NCI-H226 (cell line): ENCODE measurements around the gene LAYN.
A peak's percentile ranks its signal among the peaks of the same experiment; 100 is the strongest.

ENCODE experiments used
- DNase-seq: peaks from one replicate; pipeline ENCODE4 v3.0.0-alpha.2; 2015

The LAYN gene

DNA sequence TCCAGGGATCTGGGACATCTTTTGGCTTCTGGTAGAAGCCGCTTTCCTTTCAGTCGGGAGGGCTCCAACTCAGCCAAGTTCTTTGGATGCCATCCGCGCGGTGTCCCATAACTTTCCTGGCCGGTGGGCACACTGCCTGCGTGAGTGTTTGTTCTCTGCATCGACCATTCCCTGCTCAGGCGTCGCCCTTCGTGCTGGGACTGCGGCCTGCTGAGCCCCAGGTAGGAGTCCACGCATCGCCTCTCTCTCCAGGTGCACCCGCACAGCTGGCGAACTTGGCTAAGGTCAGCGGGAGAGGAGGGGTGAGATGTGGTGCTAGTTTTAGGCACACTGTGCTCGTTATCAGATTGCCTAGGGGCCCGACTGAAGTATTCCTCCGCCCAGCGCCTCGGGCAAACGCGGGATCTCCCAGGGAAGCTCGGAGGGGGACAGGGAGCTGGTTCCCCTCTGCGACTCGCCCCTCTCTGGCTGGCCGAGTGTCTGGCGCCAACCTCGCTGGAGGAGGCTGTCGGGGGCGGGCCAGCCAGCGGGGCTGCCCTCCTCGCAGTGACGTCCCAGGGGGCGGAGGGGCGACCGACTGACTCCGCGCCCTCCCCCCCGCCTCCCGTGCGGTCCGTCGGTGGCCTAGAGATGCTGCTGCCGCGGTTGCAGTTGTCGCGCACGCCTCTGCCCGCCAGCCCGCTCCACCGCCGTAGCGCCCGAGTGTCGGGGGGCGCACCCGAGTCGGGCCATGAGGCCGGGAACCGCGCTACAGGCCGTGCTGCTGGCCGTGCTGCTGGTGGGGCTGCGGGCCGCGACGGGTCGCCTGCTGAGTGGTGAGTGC is at the start of gene LAYN:
Gene LAYN (plus strand): TSS at position 607 of the 823 bp plus-strand sequence. CDS start 124 bp downstream, at position 731.
- DNase-seq, result peak; percentile 40

GRCh38 chr11:111494040-111494439 is 46.5 kb upstream of the LAYN start:
- no peak for DNase-seq

DNA sequence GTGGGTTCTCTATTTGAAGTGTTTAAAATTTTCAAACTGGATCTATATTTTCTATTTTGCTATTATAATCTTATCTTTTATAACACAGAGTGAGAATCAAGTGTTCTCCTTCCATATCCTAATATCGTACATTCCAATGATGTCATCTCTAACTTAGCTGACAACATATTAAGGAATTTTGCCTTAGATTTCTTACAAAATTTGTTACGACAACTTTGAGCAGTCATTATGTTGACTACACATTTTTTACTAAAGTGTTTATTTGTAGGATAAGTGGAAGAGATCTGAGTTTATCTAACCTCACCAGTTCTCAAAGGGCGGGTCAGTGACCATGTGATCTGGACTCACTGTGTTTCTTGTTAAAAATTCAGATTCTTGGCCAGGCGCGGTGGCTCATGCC is 41.0 kb upstream of the LAYN start:
- peak; percentile 32 for DNase-seq

GRCh38 chr11:111500481-111500880 is 40.0 kb upstream of the LAYN start:
- DNase-seq, result no peak

DNA sequence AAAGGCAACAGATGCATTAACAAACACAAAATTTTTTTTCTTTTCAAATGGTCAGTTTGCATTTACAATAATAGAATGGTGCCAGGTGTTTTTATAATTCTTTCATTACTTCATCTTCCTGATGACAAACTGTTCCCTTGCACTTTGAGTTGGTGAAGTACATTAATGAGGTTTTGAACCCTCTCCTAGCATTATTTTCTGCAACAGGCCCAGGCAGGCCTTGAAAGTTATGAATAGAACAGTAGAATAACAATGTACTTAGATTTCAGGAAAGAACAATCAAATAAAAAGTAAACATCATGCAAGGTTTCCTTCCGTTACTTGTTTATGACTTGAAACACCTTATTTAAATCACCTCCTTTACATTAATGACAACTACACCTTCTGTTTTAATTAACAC is 37.9 kb upstream of the LAYN start:
- no peak for DNase-seq

- DNase-seq, result no peak
Observed at GRCh38 chr11:111510311-111510710, 30.2 kb upstream of the LAYN start.

GRCh38 chr11:111512296-111513239 is 28.0 kb upstream of the LAYN start, which contains the start of gene BTG4:
TSS of gene BTG4 (minus strand) at chr11:111512386. CDS start at chr11:111498776, 13,610 bp downstream.
- no peak for DNase-seq

GRCh38 chr11:111513240-111513605 is 27.3 kb upstream of the LAYN start:
- no peak for DNase-seq

GRCh38 chr11:111514216-111515031 is 26.1 kb upstream of the LAYN start, which contains the start of gene HOATZ:
TSS of gene HOATZ (plus strand) at chr11:111514778. CDS start at chr11:111514785, 7 bp downstream.
- DNase-seq, result no peak

- no peak for DNase-seq
Observed at GRCh38 chr11:111515591-111515990, 24.9 kb upstream of the LAYN start.

DNA sequence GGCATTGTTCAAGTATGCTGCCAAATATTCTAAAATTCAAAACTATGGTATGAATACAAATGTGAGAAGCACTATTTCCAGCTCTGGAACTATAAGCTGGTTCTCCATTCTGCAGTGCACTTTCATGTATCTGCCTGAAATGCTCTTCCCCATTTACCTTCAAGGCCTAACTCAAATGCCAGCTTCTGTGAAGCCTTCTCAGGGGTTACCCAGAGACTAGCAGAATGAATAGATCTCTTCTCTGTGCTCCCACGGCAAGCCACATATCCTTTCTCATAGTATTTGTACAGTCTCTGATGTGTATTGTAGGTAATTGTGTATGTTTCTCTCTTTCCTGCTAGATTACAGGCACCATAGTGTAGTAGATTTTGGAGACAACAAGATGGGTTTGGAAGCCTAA is 21.9 kb upstream of the LAYN start:
- DNase-seq, result no peak

DNA sequence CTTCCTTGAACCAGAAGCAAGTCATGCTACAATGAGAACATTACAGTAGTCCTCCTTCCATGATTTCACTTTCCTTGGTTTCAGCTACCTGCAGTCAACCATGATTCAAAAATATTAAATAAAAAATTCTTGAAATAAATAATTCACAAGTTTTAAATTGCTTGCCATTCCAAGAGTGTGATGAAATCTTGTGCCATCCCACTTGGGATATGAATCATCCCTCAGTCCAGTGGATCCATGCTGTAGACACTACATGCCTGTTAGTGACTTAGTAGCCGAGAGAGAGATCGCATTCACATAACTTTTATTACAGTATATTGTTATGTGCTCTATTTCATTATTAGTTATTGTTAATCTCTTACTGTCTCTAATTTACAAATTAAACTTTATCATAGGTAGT is 20.0 kb upstream of the LAYN start:
- peak; percentile 48 for DNase-seq

GRCh38 chr11:111521135-111521534 is 19.4 kb upstream of the LAYN start:
- peak; percentile 33 for DNase-seq

DNA sequence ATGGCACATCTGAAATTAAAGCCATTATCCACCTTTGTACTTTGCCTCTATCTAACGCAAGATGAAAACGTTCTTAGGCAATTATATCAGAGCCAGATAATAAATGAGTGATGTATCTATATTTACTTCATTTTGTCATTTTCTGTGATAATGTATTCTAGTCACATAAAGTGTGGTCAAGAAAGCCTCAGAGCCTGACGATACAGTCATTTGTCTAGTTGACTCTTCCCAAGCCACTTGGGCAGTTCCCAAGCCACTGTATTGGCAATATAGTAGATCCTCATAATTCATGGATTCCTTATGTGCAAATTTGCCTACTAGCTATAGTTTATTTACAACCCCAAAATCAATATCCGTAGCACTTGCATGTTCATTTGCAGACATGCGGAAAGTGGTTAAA is 18.1 kb upstream of the LAYN start:
- DNase-seq, result no peak

- DNase-seq, result no peak
Observed at GRCh38 chr11:111523343-111523742, 17.2 kb upstream of the LAYN start.

- DNase-seq, result no peak
Observed at GRCh38 chr11:111524056-111524455, 16.5 kb upstream of the LAYN start.

DNA sequence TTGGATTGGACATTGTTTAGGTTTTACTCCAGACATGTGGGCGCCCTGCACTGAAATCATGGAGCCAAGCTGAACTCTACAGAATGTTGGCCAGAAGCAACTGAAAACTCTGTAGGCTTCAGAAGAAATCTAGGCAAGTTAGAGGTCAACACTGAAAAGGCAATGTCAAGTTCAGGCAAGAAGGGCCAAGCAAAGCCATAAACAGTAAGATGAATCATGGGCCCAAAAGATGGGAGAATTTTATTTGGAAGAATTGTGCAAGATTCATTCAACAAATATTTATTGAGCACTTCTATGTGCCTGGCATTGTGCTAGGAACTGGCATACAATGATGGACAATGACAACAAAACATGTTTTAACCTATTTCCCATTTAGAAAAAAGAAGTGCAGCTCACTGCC is 15.1 kb upstream of the LAYN start:
- no peak for DNase-seq

DNA sequence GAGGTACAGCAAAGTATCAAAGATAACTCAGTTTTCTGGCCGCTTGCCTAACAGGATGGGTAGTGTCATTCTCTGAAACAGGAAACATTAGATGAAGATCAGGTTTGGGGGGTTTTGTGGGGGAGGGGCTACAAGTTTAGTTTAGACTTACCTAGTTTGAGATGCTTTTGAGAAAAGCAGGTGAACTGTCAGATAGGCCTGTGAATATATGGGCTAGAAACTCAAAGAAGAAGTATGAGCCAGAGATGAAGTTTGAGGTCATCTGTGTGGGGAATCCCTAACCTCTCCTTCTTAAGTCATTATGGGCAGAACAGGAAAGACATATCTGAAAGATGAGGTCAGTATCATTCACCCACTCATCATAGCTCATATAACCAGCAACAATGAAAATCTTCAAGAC is 14.0 kb upstream of the LAYN start:
- peak; percentile 82 for DNase-seq

DNA sequence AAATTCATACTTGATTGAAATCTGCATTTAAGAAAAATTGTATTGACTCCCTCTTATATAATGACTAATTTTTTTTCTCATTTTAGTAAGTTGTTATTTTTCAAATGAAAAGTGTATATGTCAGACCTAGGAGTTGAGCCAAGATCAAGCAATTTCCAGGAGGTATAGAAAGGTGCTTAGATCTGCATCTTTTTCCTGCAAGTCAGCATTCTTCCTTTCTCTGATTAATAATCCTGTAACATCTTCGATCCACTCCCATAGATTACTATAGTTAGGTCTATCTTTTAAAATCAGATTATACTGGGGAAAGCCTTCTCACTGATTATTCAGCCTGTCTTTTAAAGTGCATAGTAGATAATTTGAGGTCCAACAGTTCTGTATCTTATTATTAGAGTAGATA is 13.2 kb upstream of the LAYN start:
- DNase-seq, result no peak

DNA sequence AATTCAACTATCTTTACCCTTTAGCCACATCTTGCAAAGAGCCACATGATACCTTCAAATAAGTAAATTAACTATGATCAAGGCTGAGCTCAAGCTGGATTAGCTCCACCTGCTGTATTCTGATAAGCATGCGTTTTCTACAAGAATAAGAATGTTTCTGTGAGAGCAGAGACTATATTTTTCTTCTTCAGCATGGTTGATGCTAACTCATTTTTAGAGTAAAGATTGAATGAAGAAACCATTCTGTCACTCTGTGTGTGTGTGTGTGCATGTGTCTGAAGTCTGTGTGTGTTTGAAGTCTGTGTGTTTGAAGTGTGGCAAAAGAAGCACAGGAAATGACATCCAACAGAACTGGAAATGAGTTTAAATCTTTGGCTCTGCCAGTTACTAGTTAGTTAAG is 12.0 kb upstream of the LAYN start:
- DNase-seq, result peak; percentile 44

- DNase-seq, result peak; percentile 89
Observed at GRCh38 chr11:111530091-111530490, 10.4 kb upstream of the LAYN start.

DNA sequence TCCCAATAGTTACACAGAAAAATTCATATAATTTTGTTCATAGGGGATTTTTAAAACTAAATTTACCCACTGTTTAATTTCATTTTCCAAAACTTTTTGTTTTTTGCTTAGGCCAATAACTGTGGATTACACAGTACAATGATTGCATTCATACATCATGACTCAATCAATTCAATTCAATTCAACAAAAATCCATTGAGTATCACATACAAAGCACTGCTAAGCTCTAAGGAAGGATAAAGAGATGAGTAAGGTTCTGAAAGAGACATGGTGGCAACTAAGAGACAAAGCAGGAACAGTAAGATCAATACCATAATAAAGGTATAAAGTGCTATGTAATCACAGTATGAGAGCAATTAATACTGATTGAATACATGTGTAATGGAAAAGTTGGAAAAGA is 9.4 kb upstream of the LAYN start:
- peak; percentile 37 for DNase-seq
